Fibroblast of lung (primary cell): ENCODE results near the gene UBE2H. TPM values are rescaled to one million over a fixed set of nuclear protein-coding genes. Genes with fewer than 3 reads are reported as not detected.

Source experiments
- DNase-seq, 2 donors: peaks; one replicate each; pipeline versions ENCODE4 v3.0.0 to v3.0.0-alpha.2; 2010; ENCODE audit warnings: low read depth in 2 of 2
- H2AFZ ChIP-seq: 2 replicates; pipeline ENCODE4 v1.5.1; 2012; ENCODE audit warnings: low read length, control low read depth, inconsistent platforms
- H3K27ac ChIP-seq: 2 replicates; pipeline ENCODE4 v1.5.1; 2011; ENCODE audit warnings: low read length, control low read depth; ENCODE audit not compliant: insufficient read depth
- H3K27me3 ChIP-seq: 2 replicates; pipeline ENCODE4 v1.5.1; 2011; ENCODE audit warnings: mild to moderate bottlenecking, low read length; ENCODE audit not compliant: control insufficient read depth, insufficient read depth
- H3K36me3 ChIP-seq: 2 replicates; pipeline ENCODE4 v1.5.1; 2011; ENCODE audit warnings: low read length; ENCODE audit not compliant: control insufficient read depth, insufficient read depth
- H3K4me1 ChIP-seq: 2 replicates; pipeline ENCODE4 v1.5.1; 2011; ENCODE audit warnings: low read length; ENCODE audit not compliant: control insufficient read depth, insufficient read depth; ENCODE audit errors: extremely low read depth
- H3K4me2 ChIP-seq: 2 replicates; pipeline ENCODE4 v1.5.1; 2011; ENCODE audit warnings: low read length, control low read depth; ENCODE audit not compliant: insufficient read depth; ENCODE audit errors: extremely low read depth
- H3K4me3 ChIP-seq, 4 experiments: fragments of 200-600 bp in 1 of 4; sonication (generic) in 1 of 4; replicated peaks in 1 of 4; 2 replicates each; pipeline ENCODE4 v1.5.1; 2011 to 2016; ENCODE audit warnings: low read length in 4 of 4, low read depth in 3 of 4, mild to moderate bottlenecking in 3 of 4, control low read depth in 2 of 4, inconsistent platforms in 1 of 4, mixed read lengths in 1 of 4; ENCODE audit not compliant: insufficient read depth in 1 of 4; ENCODE audit errors: control extremely low read depth in 1 of 4
- H3K79me2 ChIP-seq: 2 replicates; pipeline ENCODE4 v1.5.1; 2012; ENCODE audit warnings: mild to moderate bottlenecking, low read length, inconsistent platforms; ENCODE audit not compliant: control insufficient read depth, insufficient read depth
- H3K9ac ChIP-seq: 2 replicates; pipeline ENCODE4 v1.5.1; 2011; ENCODE audit warnings: mild to moderate bottlenecking, low read length, control low read depth; ENCODE audit not compliant: insufficient read depth
- H3K9me3 ChIP-seq: 2 replicates; pipeline ENCODE4 v1.5.1; 2012; ENCODE audit warnings: low read depth, low read length; ENCODE audit not compliant: control insufficient read depth, insufficient read depth
- H4K20me1 ChIP-seq: 2 replicates; pipeline ENCODE4 v1.5.1; 2011; ENCODE audit warnings: low read length; ENCODE audit not compliant: control insufficient read depth, insufficient read depth; ENCODE audit errors: extremely low read depth
- EZH2 ChIP-seq: IDR thresholded peaks from 2 replicates; pipeline ENCODE4 v1.5.1; 2012; ENCODE audit warnings: low read length, control low read depth, mild to moderate bottlenecking; ENCODE audit errors: missing control alignments
- polyA plus RNA-seq, 2 donors: library from polyadenylated mRNA; depleted of rRNA in 1 of 2; stranded (reverse) in 1 of 2; unstranded in 1 of 2; fragments of >200 nt; gene quantifications; 2 replicates each; pipeline ENCODE4 v1.2.1, GENCODE V29; 2011 to 2012; ENCODE audit warnings: missing spikeins in 1 of 2
- total RNA-seq: library from RNA; depleted of rRNA; stranded (reverse); fragments of >200 nt; gene quantifications from 2 replicates; pipeline ENCODE4 v1.2.1, GENCODE V29; 2014
- TF ChIP-seq, protein P1 (sequence below), 2 donors: IDR thresholded peaks in 1 of 2; conservative IDR thresholded peaks in 1 of 2; 1 replicate in 1 of 2; 2 replicates in 1 of 2; pipeline ENCODE4 v1.5.1; 2011 to 2012; ENCODE audit warnings: low read length in 2 of 2, control low read depth in 1 of 2, inconsistent platforms in 1 of 2, low read depth in 1 of 2, mild to moderate bottlenecking in 1 of 2

Gene UBE2H
- total and polyA plus RNA-seq, 2 donors (not counting 1 experiment from before 2014, with no cell fraction given) = 76.0 to 102 TPM

DNA sequence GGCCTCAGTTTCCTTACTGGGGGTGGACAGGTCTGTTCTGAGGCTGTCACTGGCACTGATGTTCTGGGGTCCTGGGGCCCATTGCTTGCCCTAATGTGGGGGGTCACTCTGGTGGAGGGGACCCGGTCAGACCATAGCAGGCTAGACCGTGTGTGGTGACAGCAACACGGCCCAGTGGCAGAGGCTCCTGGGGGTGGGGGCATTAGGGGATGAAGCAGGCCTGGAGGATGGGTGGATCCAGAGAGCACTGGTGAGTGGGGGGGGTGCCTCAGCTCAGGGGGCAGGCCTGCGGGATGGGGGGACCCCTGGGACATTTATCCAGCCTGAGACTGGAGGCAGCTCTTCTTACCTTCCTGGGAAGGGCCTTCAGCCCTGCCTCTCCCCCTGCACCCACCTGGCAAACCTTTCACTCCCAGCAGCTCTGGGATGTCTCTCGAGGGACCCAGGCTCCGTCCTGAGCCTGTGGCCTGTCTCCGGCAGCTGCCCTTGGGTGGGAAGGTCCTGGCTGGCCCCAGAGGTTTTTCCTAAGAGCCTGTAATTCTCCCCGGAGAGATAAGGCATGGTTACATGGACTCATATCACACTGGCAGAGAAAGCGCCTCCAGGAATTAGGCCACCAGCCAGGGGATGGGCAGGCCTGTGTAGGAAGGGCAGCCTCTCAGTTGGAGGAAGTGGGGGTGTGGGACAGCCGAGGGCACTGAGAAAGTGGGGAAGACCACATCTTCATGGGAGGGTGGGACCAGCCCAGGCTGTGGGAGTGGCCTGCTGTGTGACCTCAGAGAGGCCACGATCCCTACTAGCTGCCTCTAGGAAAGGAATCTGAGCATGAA, 147.7 kb downstream of the UBE2H start:
- Histone ChIP-seq H2AFZ (no peak overlapping the region), H3K36me3 (no peaks in the 10 kb centered on the region), H4K20me1 (no peaks in the 10 kb centered on the region), H3K9me3 (no peaks in the 10 kb centered on the region), H3K9ac (no peak overlapping the region), H3K4me2 (no peak overlapping the region), H3K27me3 (no peaks in the 10 kb centered on the region), H3K27ac (no peak overlapping the region), H3K4me3 (no peak overlapping the region), H3K4me1 (no peaks in the 10 kb centered on the region), H3K79me2 (no peaks in the 10 kb centered on the region)
- TF ChIP-seq, protein P1, sequence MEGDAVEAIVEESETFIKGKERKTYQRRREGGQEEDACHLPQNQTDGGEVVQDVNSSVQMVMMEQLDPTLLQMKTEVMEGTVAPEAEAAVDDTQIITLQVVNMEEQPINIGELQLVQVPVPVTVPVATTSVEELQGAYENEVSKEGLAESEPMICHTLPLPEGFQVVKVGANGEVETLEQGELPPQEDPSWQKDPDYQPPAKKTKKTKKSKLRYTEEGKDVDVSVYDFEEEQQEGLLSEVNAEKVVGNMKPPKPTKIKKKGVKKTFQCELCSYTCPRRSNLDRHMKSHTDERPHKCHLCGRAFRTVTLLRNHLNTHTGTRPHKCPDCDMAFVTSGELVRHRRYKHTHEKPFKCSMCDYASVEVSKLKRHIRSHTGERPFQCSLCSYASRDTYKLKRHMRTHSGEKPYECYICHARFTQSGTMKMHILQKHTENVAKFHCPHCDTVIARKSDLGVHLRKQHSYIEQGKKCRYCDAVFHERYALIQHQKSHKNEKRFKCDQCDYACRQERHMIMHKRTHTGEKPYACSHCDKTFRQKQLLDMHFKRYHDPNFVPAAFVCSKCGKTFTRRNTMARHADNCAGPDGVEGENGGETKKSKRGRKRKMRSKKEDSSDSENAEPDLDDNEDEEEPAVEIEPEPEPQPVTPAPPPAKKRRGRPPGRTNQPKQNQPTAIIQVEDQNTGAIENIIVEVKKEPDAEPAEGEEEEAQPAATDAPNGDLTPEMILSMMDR (conservative IDR thresholded peaks at IDR 0.05 in 1 of 2, IDR thresholded peaks at IDR 0.05 in 1 of 2; ENCODE audit: low read depth in 1 of 2, low read length in 2 of 2) = no peak
- no peak for TF ChIP-seq EZH2
- DNase-seq = no peak

DNA sequence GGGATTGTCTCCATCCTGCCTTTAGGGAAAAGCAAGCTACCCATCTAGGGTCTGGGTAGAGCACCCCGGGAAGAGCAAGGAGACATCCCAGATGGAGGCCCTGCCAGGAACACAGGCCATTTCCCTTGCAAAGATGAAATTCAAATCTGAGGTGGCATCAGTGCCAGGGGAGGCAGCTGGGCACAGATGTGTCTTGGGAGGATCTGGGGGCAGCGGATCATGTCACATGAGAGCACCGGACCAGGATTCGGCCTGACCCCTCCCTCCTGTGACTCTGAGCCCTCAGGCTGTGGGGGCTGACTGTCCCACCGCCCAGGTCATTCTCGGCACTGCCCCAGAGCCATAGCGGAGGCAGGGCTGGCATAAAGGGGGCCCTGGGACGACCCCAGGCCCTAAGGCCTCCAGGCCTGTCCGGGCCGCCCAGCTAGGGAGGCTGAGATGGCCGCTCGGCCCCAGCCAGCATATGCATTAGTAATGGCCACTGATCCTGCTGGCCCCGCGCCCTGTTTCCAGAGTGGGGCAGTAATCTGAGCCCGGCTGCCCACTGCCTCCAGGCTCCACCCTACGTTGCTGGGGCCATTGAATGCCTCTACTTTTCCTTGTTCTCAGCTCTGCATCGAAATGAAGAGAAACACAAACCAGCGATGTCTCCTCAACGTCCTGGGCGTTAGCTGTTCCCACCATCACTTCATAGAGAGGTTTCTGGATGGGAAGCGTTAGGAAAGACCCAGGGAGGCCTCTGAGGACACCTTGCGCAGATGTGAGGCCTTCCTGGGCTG, 148.5 kb downstream of the UBE2H start:
- Histone ChIP-seq H3K36me3 (no peaks in the 10 kb centered on the region), H3K4me1 (no peaks in the 10 kb centered on the region), H3K4me3 (no peak overlapping the region), H3K4me2 (no peak overlapping the region), H4K20me1 (no peaks in the 10 kb centered on the region), H2AFZ (no peak overlapping the region), H3K9ac (no peak overlapping the region), H3K79me2 (no peaks in the 10 kb centered on the region), H3K27me3 (no peaks in the 10 kb centered on the region), H3K9me3 (no peaks in the 10 kb centered on the region), H3K27ac (no peak overlapping the region)
- DNase-seq = no peak
- TF ChIP-seq EZH2 = no peak
- TF ChIP-seq, protein P1 (conservative IDR thresholded peaks at IDR 0.05 in 1 of 2, IDR thresholded peaks at IDR 0.05 in 1 of 2; ENCODE audit: low read depth in 1 of 2, low read length in 2 of 2) = no peak

DNA sequence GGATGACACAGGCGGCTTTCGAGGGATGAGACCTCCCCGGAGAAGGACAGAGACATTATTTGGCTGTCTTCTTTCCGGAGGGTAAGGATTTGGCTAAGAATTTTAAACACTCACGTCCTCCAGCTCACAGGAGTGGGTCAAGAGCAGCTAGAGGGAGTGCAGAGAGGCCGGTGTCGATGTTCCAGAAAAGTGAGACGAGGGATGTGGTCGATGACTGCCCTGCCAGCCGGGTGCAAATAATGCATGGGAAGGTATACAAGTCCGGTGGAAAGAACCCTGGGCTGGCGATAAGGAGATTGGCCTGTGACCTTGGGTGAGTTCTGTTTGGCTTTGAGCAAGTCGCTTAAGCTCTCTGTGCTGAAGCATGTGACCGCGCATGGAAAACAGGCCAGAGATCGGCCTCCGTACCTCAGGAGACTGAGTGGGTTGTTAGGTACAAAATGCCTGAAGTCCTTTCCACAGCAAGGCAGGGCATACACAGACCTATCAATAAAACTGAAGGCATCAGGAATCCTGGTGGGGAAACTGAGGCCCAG, 149.1 kb downstream of the UBE2H start:
- no peaks in the 10 kb centered on the region for H4K20me1 ChIP-seq
- no peak overlapping the region for H3K27ac ChIP-seq
- H3K9me3 ChIP-seq = no peaks in the 10 kb centered on the region
- H3K4me3 ChIP-seq = no peak overlapping the region
- H3K4me2 ChIP-seq = no peak overlapping the region
- no peak overlapping the region for H3K9ac ChIP-seq
- H3K4me1 ChIP-seq = no peaks in the 10 kb centered on the region
- H2AFZ ChIP-seq = no peak overlapping the region
- H3K36me3 ChIP-seq = no peaks in the 10 kb centered on the region
- no peaks in the 10 kb centered on the region for H3K27me3 ChIP-seq
- TF ChIP-seq, protein P1 (conservative IDR thresholded peaks at IDR 0.05 in 1 of 2, IDR thresholded peaks at IDR 0.05 in 1 of 2; ENCODE audit: low read depth in 1 of 2, low read length in 2 of 2) = no peak
- TF ChIP-seq EZH2 = no peak
- no peaks in the 10 kb centered on the region for H3K79me2 ChIP-seq
- no peak for DNase-seq
